Smooth muscle cell (in vitro differentiated cells): ENCODE results near the gene MMP25. TPM values are rescaled to one million over a fixed set of nuclear protein-coding genes. Genes with fewer than 3 reads are reported as not detected.

Experiments used
- DNase-seq: peaks from one replicate; lab custom pipeline; 2025; ENCODE audit not compliant: unreplicated experiment; lab: John Stamatoyannopoulos, UW
- H2AFZ ChIP-seq: fragments of 200-600 bp; sonication (generic); 2 replicates; pipeline ENCODE4 v1.6.0; 2016; ENCODE audit warnings: antibody characterized with exemption, low read depth, mild to moderate bottlenecking
- H3F3A ChIP-seq: fragments of 200-600 bp; sonication (generic); 2 replicates; pipeline ENCODE4 v1.6.0; 2017; ENCODE audit warnings: antibody characterized with exemption, low read depth
- H3K27ac ChIP-seq: fragments of 200-600 bp; sonication (generic); 2 replicates; pipeline ENCODE4 v1.5.1; 2016; ENCODE audit warnings: low read depth, mild to moderate bottlenecking
- H3K27me3 ChIP-seq: fragments of 200-600 bp; sonication (generic); 2 replicates; pipeline ENCODE4 v1.6.1; 2016; ENCODE audit warnings: low read depth, mild to moderate bottlenecking
- H3K36me3 ChIP-seq: fragments of 200-600 bp; sonication (generic); 2 replicates; pipeline ENCODE4 v1.5.1; 2016; ENCODE audit warnings: low read depth
- H3K4me1 ChIP-seq: fragments of 200-600 bp; sonication (generic); 2 replicates; pipeline ENCODE4 v1.5.1; 2016; ENCODE audit warnings: low read depth
- H3K4me2 ChIP-seq: fragments of 200-600 bp; sonication (generic); 2 replicates; pipeline ENCODE4 v1.6.0; 2016; ENCODE audit warnings: mild to moderate bottlenecking
- H3K4me3 ChIP-seq: fragments of 200-600 bp; sonication (generic); 2 replicates; pipeline ENCODE4 v1.5.1; 2016; ENCODE audit warnings: mild to moderate bottlenecking
- H3K79me2 ChIP-seq: fragments of 200-600 bp; sonication (generic); 2 replicates; pipeline ENCODE4 v1.6.0; 2016; ENCODE audit warnings: low read depth, mild to moderate bottlenecking
- H3K9ac ChIP-seq: fragments of 200-600 bp; sonication (generic); 2 replicates; pipeline ENCODE4 v1.6.0; 2016; ENCODE audit warnings: low read depth
- H3K9me3 ChIP-seq: fragments of 200-600 bp; sonication (generic); replicated peaks from 2 replicates; pipeline ENCODE4 v1.5.1; 2016; ENCODE audit warnings: low read depth
- H4K20me1 ChIP-seq: fragments of 200-600 bp; sonication (generic); 2 replicates; pipeline ENCODE4 v1.6.0; 2016; ENCODE audit warnings: low read depth
- CTCF ChIP-seq: fragments of 200-600 bp; sonication (generic); IDR thresholded peaks from 2 replicates; pipeline ENCODE4 v1.5.1; 2017; ENCODE audit warnings: borderline replicate concordance, mild to moderate bottlenecking, antibody characterized with exemption; ENCODE audit not compliant: insufficient read depth, poor library complexity, severe bottlenecking
- WGBS: methylation state at CpG from one replicate; pipeline ENCODE4 v1.1.7; 2016; ENCODE audit warnings: low lambda C conversion rate; 5-methylcytosine and 5-hydroxymethylcytosine counted together
- polyA plus RNA-seq: library from polyadenylated mRNA; unstranded; fragments of >200 nt; fragmentation: Nextera tagmentation; extraction: Ambion mirVana; gene quantifications from 2 replicates; pipeline ENCODE4 v1.2.1, GENCODE V29; 2016
- total RNA-seq: library from RNA; depleted of rRNA; stranded (reverse); fragments of >200 nt; gene quantifications from 2 replicates; pipeline ENCODE4 v1.2.3, GENCODE V29; 2014

The MMP25 gene
- total and polyA plus RNA-seq, 2 experiments from 2014 or later: 0.90 to 1.3 TPM

DNA sequence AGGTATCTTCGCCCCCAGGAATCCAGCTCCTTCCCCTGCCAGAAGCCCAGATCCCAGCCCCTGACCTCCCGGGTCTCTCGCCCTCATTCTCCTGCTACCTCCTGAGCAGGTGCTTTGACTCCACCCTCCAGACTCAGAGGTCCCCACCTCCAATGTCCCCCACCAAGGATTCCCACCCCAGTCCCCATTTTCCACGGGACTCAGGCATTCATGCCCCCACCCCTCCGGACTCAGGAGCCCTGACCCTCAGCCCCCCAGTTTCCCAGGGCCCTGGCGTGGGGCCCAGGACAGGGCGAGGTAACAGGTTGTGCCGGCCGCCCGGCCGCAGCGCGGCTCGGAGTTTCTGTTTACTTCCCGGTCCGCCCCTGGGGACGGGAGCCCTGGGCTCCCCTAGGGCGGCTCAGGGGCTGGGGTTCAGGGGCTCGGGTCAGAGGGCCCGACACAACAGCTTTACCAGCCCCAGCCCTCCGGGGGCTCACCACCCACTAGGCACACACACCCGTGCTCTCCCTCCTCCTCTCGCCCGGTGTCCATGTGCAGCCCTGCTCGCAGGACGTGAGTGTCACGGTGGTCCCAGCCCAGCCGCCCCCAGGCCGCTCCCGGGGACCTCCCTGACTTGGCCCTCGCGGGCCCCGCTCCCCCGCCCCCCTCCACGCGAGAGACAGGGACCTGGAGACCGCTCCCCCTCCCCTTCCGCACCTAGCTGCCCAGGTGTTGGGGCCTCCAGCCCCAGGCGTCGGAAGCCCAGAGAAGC is 10.2 kb upstream of the MMP25 start:
- no peak overlapping the region for H2AFZ ChIP-seq
- TF ChIP-seq CTCF: no peak
- H3K27me3 ChIP-seq: peaks cover 68% of the 10 kb centered on the region
- no peaks in the 10 kb centered on the region for H3K9me3 ChIP-seq
- H3F3A ChIP-seq: no peaks in the 10 kb centered on the region
- no peaks in the 10 kb centered on the region for H4K20me1 ChIP-seq
- H3K4me3 ChIP-seq: peak overlapping the region; percentile 41
- no peak overlapping the region for H3K9ac ChIP-seq
- H3K36me3 ChIP-seq: no peaks in the 10 kb centered on the region
- WGBS: 12% methylated on average over 14 of the region's 40 CpGs
- H3K27ac ChIP-seq: no peak overlapping the region
- peak overlapping the region; percentile 70 for H3K4me2 ChIP-seq
- DNase-seq: no peak
- peaks cover 4% of the 10 kb centered on the region for H3K4me1 ChIP-seq
- H3K79me2 ChIP-seq: no peaks in the 10 kb centered on the region

DNA sequence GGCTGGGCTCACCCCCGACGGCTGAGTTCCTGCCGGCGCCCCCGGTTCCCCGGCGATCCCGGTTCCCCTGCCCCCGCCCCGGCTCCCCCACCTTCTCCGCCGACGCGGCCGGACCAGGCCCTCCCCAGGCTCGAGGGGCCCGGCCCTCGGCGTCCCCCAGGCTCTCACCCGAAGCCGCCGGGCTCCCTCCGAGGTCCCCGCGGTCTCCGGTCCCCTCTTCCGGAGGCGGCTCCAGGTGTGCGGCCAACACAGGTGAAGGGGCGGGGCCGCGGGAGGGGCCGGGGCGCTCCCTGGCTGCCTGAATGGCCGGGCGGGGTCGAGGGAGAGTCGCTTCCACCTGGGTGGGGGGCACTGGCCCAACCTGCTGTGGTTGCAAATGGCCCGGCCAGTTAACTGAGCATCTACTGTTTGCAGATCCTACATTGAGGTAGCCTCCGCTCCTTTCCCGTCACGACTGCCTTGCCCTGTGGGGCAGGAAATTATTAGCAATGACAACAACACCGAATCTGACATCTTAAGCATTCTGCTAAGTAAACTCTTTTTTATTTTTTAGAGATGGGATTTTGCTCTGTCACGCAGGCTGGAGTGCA is 9.5 kb upstream of the MMP25 start, which contains the start of gene BICDL2:
TSS of gene BICDL2 (minus strand) at position 219 of the 590 bp plus-strand sequence. CDS start 1,448 bp downstream, outside the sequence.
- Histone ChIP-seq H2AFZ (no peak within 1 kb of the TSS), H3K27ac (no peak within 1 kb of the TSS), H3K79me2 (no peaks in the 10 kb centered on the region), H3K9me3 (no peaks in the 10 kb centered on the region), H3K27me3 (peaks cover 67% of the 10 kb centered on the region), H4K20me1 (no peaks in the 10 kb centered on the region), H3K4me1 (no peaks in the 10 kb centered on the region), H3K4me2 (peak within 1 kb of the TSS; percentile 70), H3F3A (no peaks in the 10 kb centered on the region), H3K4me3 (peak within 1 kb of the TSS; percentile 41), H3K36me3 (no peaks in the 10 kb centered on the region), H3K9ac (no peak within 1 kb of the TSS)
- WGBS: 25% methylated on average over 11 of the region's 44 CpGs
- DNase-seq: no peak
- no peak for TF ChIP-seq CTCF

GRCh38 chr16:3038256-3038655 is 8.1 kb upstream of the MMP25 start:
- no peak overlapping the region for H3K4me3 ChIP-seq
- no peak for DNase-seq
- no peaks in the 10 kb centered on the region for H4K20me1 ChIP-seq
- 60% methylated on average over 11 of the region's 11 CpGs for WGBS
- no peak overlapping the region for H2AFZ ChIP-seq
- H3F3A ChIP-seq: no peaks in the 10 kb centered on the region
- H3K27me3 ChIP-seq: peaks cover 63% of the 10 kb centered on the region
- no peaks in the 10 kb centered on the region for H3K4me1 ChIP-seq
- H3K36me3 ChIP-seq: no peaks in the 10 kb centered on the region
- H3K9ac ChIP-seq: no peak overlapping the region
- H3K4me2 ChIP-seq: no peak overlapping the region
- no peaks in the 10 kb centered on the region for H3K9me3 ChIP-seq
- no peaks in the 10 kb centered on the region for H3K79me2 ChIP-seq
- no peak overlapping the region for H3K27ac ChIP-seq
- TF ChIP-seq CTCF: no peak
